Parathyroid adenoma (tissue), 2 donors: Measurements from ENCODE around the gene ADPRHL1.

ENCODE experiments used
- H2AFZ ChIP-seq: fragments of 300-600 bp; sonication (generic); one replicate; pipeline ENCODE4 v1.7.0; 2017; ENCODE audit warnings: antibody characterized with exemption, mild to moderate bottlenecking
- H3K27ac ChIP-seq: fragments of 300-600 bp; sonication (generic); one replicate; pipeline ENCODE4 v1.7.0; 2017
- H3K27me3 ChIP-seq: fragments of 300-600 bp; sonication (generic); one replicate; pipeline ENCODE4 v1.7.0; 2017; ENCODE audit warnings: low read length; ENCODE audit not compliant: control insufficient read depth, insufficient read depth
- H3K36me3 ChIP-seq: fragments of 300-600 bp; sonication (generic); one replicate; pipeline ENCODE4 v1.7.0; 2017; ENCODE audit warnings: low read length; ENCODE audit not compliant: control insufficient read depth, insufficient read depth
- H3K4me1 ChIP-seq: fragments of 300-600 bp; sonication (generic); one replicate; pipeline ENCODE4 v1.7.0; 2017; ENCODE audit warnings: control low read depth
- H3K4me2 ChIP-seq: fragments of 300-600 bp; sonication (generic); one replicate; pipeline ENCODE4 v1.7.0; 2017; ENCODE audit warnings: low read length
- H3K4me3 ChIP-seq: fragments of 300-600 bp; sonication (generic); one replicate; pipeline ENCODE4 v1.7.0; 2017; ENCODE audit warnings: low read depth, low read length
- H3K79me2 ChIP-seq: fragments of 300-600 bp; sonication (generic); one replicate; pipeline ENCODE4 v1.7.0; 2017; ENCODE audit warnings: control low read depth
- H3K9ac ChIP-seq: fragments of 300-600 bp; sonication (generic); one replicate; pipeline ENCODE4 v1.7.0; 2017; ENCODE audit warnings: mild to moderate bottlenecking
- H3K9me3 ChIP-seq: fragments of 300-600 bp; sonication (generic); one replicate; pipeline ENCODE4 v1.7.0; 2017; ENCODE audit warnings: low read length; ENCODE audit not compliant: control insufficient read depth
- CTCF ChIP-seq: fragments of 300-600 bp; sonication (generic); IDR thresholded peaks from one replicate; pipeline ENCODE4 v1.7.0; 2017; ENCODE audit warnings: antibody characterized with exemption, mild to moderate bottlenecking
- donor health status: primary hyperparathyroidism.

ADPRHL1 gene

GRCh38 chr13:113431171-113431570 is 22.1 kb downstream of the ADPRHL1 start:
- Histone ChIP-seq H3K27ac (no peak overlapping the region), H3K4me2 (no peak overlapping the region), H3K4me1 (no peaks in the 10 kb centered on the region), H3K36me3 (no peaks in the 10 kb centered on the region), H3K9me3 (no peaks in the 10 kb centered on the region), H3K79me2 (no peaks in the 10 kb centered on the region), H3K27me3 (no peaks in the 10 kb centered on the region), H2AFZ (no peak overlapping the region), H3K4me3 (no peak overlapping the region), H3K9ac (no peak overlapping the region)
- TF ChIP-seq CTCF = no peak

- TF ChIP-seq CTCF = no peak
- Histone ChIP-seq H3K9ac (no peak overlapping the region), H3K4me3 (no peak overlapping the region), H3K4me2 (no peak overlapping the region), H3K27ac (no peak overlapping the region), H2AFZ (no peak overlapping the region), H3K79me2 (no peaks in the 10 kb centered on the region), H3K36me3 (no peaks in the 10 kb centered on the region), H3K9me3 (no peaks in the 10 kb centered on the region), H3K27me3 (no peaks in the 10 kb centered on the region), H3K4me1 (no peaks in the 10 kb centered on the region)
Measured at GRCh38 chr13:113430378-113431110, 22.7 kb downstream of the ADPRHL1 start.

GRCh38 chr13:113429608-113429985 is 23.7 kb downstream of the ADPRHL1 start:
- H3K9me3 ChIP-seq = no peaks in the 10 kb centered on the region
- H3K27ac ChIP-seq = no peak overlapping the region
- no peak for TF ChIP-seq CTCF
- H3K4me1 ChIP-seq = no peaks in the 10 kb centered on the region
- H3K27me3 ChIP-seq = no peaks in the 10 kb centered on the region
- H2AFZ ChIP-seq = no peak overlapping the region
- no peaks in the 10 kb centered on the region for H3K36me3 ChIP-seq
- no peak overlapping the region for H3K4me3 ChIP-seq
- H3K9ac ChIP-seq = no peak overlapping the region
- H3K4me2 ChIP-seq = no peak overlapping the region
- H3K79me2 ChIP-seq = no peaks in the 10 kb centered on the region

- no peak for TF ChIP-seq CTCF
- Histone ChIP-seq H3K27me3 (no peaks in the 10 kb centered on the region), H3K27ac (no peak overlapping the region), H2AFZ (no peak overlapping the region), H3K9ac (no peak overlapping the region), H3K9me3 (no peaks in the 10 kb centered on the region), H3K36me3 (no peaks in the 10 kb centered on the region), H3K79me2 (no peaks in the 10 kb centered on the region), H3K4me3 (no peak overlapping the region), H3K4me2 (no peak overlapping the region), H3K4me1 (no peaks in the 10 kb centered on the region)
Measured at GRCh38 chr13:113428871-113429607, 24.2 kb downstream of the ADPRHL1 start.

GRCh38 chr13:113428469-113428865 is 24.8 kb downstream of the ADPRHL1 start:
- no peaks in the 10 kb centered on the region for H3K4me1 ChIP-seq
- H3K27me3 ChIP-seq = no peaks in the 10 kb centered on the region
- H3K36me3 ChIP-seq = no peaks in the 10 kb centered on the region
- no peak overlapping the region for H2AFZ ChIP-seq
- TF ChIP-seq CTCF = no peak
- H3K4me2 ChIP-seq = no peak overlapping the region
- no peak overlapping the region for H3K4me3 ChIP-seq
- no peak overlapping the region for H3K9ac ChIP-seq
- no peaks in the 10 kb centered on the region for H3K9me3 ChIP-seq
- no peaks in the 10 kb centered on the region for H3K79me2 ChIP-seq
- H3K27ac ChIP-seq = no peak overlapping the region
